Right atrium auricular region (tissue), 2 donors: Measurements from ENCODE around the gene GOLPH3L. TPM values are rescaled to one million over a fixed set of nuclear protein-coding genes. Genes with fewer than 3 reads are reported as not detected.
A peak's percentile ranks its signal among the peaks of the same experiment; 100 is the strongest.

ENCODE experiments used
- DNase-seq: peaks from one replicate; pipeline ENCODE4 v3.0.0-alpha.2; 2019; ENCODE audit warnings: low spot score
- H3K27ac ChIP-seq, 2 donors: fragments of 200-600 bp; sonication (generic); 1 replicate in 1 of 2; 2 replicates in 1 of 2; pipeline ENCODE4 v1.5.1; 2016 to 2019
- H3K27me3 ChIP-seq, 2 donors: fragments of 200-600 bp; sonication (generic); one replicate each; pipeline versions ENCODE4 v1.5.1 to v1.6.0; 2017 to 2019
- H3K36me3 ChIP-seq: fragments of 200-600 bp; sonication (generic); one replicate; pipeline ENCODE4 v1.5.1; 2016
- H3K4me1 ChIP-seq, 2 donors: fragments of 200-600 bp; sonication (generic); one replicate each; pipeline versions ENCODE4 v1.5.1 to v1.6.0; 2017 to 2019
- H3K4me3 ChIP-seq, 2 donors: fragments of 200-600 bp; sonication (generic); 1 replicate in 1 of 2; 2 replicates in 1 of 2; pipeline ENCODE4 v1.5.1; 2017 to 2019; ENCODE audit warnings: mild to moderate bottlenecking in 1 of 2, moderate library complexity in 1 of 2
- H3K9me3 ChIP-seq, 2 donors: fragments of 200-600 bp; sonication (generic); one replicate each; pipeline ENCODE4 v1.5.1; 2019
- CTCF ChIP-seq, 2 donors: fragments of 200-600 bp; sonication (generic); IDR thresholded peaks; one replicate each; pipeline ENCODE4 v1.5.1; 2019; ENCODE audit warnings: antibody characterized with exemption in 2 of 2
- total RNA-seq, 2 donors: library from RNA; depleted of rRNA; stranded (reverse); fragments of >200 nt; gene quantifications; one replicate each; pipeline ENCODE4 v1.1.0, GENCODE V29; 2016

The GOLPH3L gene
- total RNA-seq = 10 to 100 TPM; 11.3 to 12.7 TPM

GRCh38 chr1:150696995-150697927 is at the start of gene GOLPH3L:
TSS of gene GOLPH3L (minus strand) at chr1:150697154. CDS start at chr1:150694838, 2,316 bp downstream.
- Histone ChIP-seq H3K4me3 (peak within 1 kb of the TSS; percentile 69 to 74), H3K36me3 (peaks cover 9% of the 10 kb centered on the region), H3K9me3 (no peaks in the 10 kb centered on the region), H3K27ac (peak within 1 kb of the TSS; percentile 59 to 61), H3K27me3 (no peaks in the 10 kb centered on the region), H3K4me1 (peaks cover 0 to 15% of the 10 kb centered on the region in 2 donors)
- DNase-seq = peak; percentile 97
- TF ChIP-seq CTCF (IDR thresholded peaks at IDR 0.05) = no peak

DNA sequence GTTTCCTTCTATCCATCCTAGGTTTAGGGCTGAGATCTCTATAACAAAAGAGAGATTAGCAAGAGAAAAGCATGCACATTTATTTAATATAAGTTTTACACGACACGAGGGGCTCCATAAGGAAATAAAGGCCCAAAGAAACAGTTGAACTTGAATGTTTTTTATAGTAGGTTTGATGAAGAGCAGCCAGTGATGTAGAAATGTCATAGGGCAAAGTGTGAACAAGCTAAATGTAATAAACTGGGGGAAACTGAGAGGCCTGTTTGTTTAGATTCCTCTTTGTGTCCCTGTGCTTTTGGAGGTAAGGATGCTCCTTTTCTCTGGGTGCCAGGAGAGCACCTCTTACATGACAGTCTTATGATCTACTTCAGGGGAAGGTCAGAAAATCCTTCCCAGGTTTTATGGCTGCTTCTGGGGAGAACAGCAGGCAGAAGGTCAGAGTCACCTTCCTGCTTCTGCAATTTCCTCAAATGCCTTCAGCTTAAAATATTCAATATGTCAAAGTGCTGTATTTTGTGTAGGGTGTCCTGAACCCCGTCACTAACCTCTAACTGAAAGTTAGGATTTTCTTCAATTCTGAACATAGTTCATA is 33.3 kb upstream of the GOLPH3L start:
- DNase-seq = no peak
- H3K36me3 ChIP-seq = no peaks in the 10 kb centered on the region
- TF ChIP-seq CTCF (IDR thresholded peaks at IDR 0.05) = no peak

GRCh38 chr1:150724336-150724735 is 27.4 kb upstream of the GOLPH3L start:
- Histone ChIP-seq H3K4me3 (no peak overlapping the region), H3K36me3 (no peaks in the 10 kb centered on the region), H3K4me1 (no peaks in the 10 kb centered on the region), H3K27ac (no peak overlapping the region), H3K27me3 (no peaks in the 10 kb centered on the region), H3K9me3 (no peaks in the 10 kb centered on the region)
- TF ChIP-seq CTCF (IDR thresholded peaks at IDR 0.05) = no peak
- DNase-seq = no peak

More for the DNA sequence above, 33.3 kb upstream of the GOLPH3L start:
- no peak overlapping the region for H3K4me3 ChIP-seq
- no peaks in the 10 kb centered on the region for H3K27me3 ChIP-seq
- no peaks in the 10 kb centered on the region for H3K9me3 ChIP-seq
- H3K4me1 ChIP-seq = no peaks in the 10 kb centered on the region
- no peak overlapping the region for H3K27ac ChIP-seq

GRCh38 chr1:150720703-150721102 is 23.7 kb upstream of the GOLPH3L start, which contains the start of gene HORMAD1:
TSS of gene HORMAD1 (minus strand) at chr1:150720895. CDS start at chr1:150719505, 1,390 bp downstream.
- Histone ChIP-seq H3K27ac (no peak within 1 kb of the TSS), H3K4me3 (no peak within 1 kb of the TSS), H3K36me3 (no peaks in the 10 kb centered on the region), H3K9me3 (no peaks in the 10 kb centered on the region), H3K4me1 (no peaks in the 10 kb centered on the region), H3K27me3 (no peaks in the 10 kb centered on the region)
- no peak for DNase-seq
- no peak for TF ChIP-seq CTCF (IDR thresholded peaks at IDR 0.05)

DNA sequence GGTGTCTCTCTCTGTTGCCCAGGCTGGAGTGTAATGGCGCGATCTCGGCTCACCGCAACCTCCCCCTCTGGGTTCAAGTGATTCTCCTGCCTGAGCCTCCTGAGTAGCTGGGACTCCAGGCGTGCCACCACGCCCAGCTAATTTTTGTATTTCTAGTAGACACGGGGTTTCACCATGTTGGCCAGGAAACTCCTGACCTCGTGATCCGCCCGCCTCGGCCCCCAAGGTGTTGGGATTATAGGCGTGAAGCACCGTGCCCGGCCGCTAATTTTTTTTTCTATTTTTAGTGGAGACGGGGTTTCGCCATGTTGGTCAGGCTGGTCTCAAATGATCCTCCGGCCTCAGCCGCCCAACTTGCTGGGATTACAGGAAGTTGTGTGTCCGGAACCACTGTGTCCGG is 23.1 kb upstream of the GOLPH3L start:
- H3K4me3 ChIP-seq = no peak overlapping the region
- H3K27ac ChIP-seq = no peak overlapping the region
- no peaks in the 10 kb centered on the region for H3K36me3 ChIP-seq
- no peaks in the 10 kb centered on the region for H3K4me1 ChIP-seq
- no peak for TF ChIP-seq CTCF (IDR thresholded peaks at IDR 0.05)
- no peaks in the 10 kb centered on the region for H3K9me3 ChIP-seq
- H3K27me3 ChIP-seq = no peaks in the 10 kb centered on the region
- DNase-seq = no peak
